SKM-1 (cell line): ENCODE data around the gene GTF3C4.
"Not testable (repeated sequence)": the region's sequence is repeated elsewhere in the genome, so short reads cannot be mapped to it uniquely, and the experiment has no call there.

Source experiments
- DNase-seq: peaks from one replicate; lab custom pipeline; 2025; ENCODE audit not compliant: unreplicated experiment; lab: John Stamatoyannopoulos, UW

The GTF3C4 gene

GRCh38 chr9:132699956-132700355, 29.7 kb downstream of the GTF3C4 start:
- no peak for DNase-seq

- DNase-seq: no peak
These were observed 32.0 kb downstream of the GTF3C4 start for GRCh38 chr9:132702254-132702653.

- DNase-seq: no peak
These were observed 33.1 kb downstream of the GTF3C4 start for GRCh38 chr9:132703336-132703735.

GRCh38 chr9:132708239-132708638, 38.0 kb downstream of the GTF3C4 start:
- no peak for DNase-seq

- DNase-seq: no peak
These were observed 38.6 kb downstream of the GTF3C4 start for GRCh38 chr9:132708769-132709430.

- DNase-seq: no peak
These were observed 40.1 kb downstream of the GTF3C4 start for GRCh38 chr9:132710333-132710732.

- DNase-seq: not testable (repeated sequence)
These were observed 40.9 kb downstream of the GTF3C4 start for GRCh38 chr9:132711152-132711551.

GRCh38 chr9:132711846-132712245, 41.6 kb downstream of the GTF3C4 start:
- no peak for DNase-seq

GRCh38 chr9:132712753-132713152, 42.5 kb downstream of the GTF3C4 start:
- no peak for DNase-seq

GRCh38 chr9:132716007-132716406, 45.7 kb downstream of the GTF3C4 start:
- DNase-seq: no peak

GRCh38 chr9:132717326-132717945, 47.2 kb downstream of the GTF3C4 start:
- no peak for DNase-seq

GRCh38 chr9:132718381-132718928, 48.2 kb downstream of the GTF3C4 start:
- DNase-seq: not testable (repeated sequence)

- DNase-seq: no peak
These were observed 51.4 kb downstream of the GTF3C4 start for GRCh38 chr9:132721661-132722060.

GRCh38 chr9:132722564-132723065, 52.4 kb downstream of the GTF3C4 start:
- DNase-seq: no peak

GRCh38 chr9:132723809-132724208, 53.5 kb downstream of the GTF3C4 start:
- DNase-seq: no peak

- DNase-seq: no peak
These were observed 55.0 kb downstream of the GTF3C4 start for GRCh38 chr9:132725306-132725705.

- DNase-seq: no peak
These were observed 56.4 kb downstream of the GTF3C4 start for GRCh38 chr9:132726576-132727130.

GRCh38 chr9:132728071-132728470, 57.8 kb downstream of the GTF3C4 start:
- DNase-seq: no peak

GRCh38 chr9:132728497-132728896, 58.2 kb downstream of the GTF3C4 start:
- no peak for DNase-seq

- no peak for DNase-seq
These were observed 59.1 kb downstream of the GTF3C4 start for GRCh38 chr9:132729235-132729890.
